Measurements from ENCODE around the gene ZFYVE21.
"Not testable (repeated sequence)": the region's sequence is repeated elsewhere in the genome, so short reads cannot be mapped to it uniquely, and the experiment has no call there.

ZFYVE21 gene

DNA sequence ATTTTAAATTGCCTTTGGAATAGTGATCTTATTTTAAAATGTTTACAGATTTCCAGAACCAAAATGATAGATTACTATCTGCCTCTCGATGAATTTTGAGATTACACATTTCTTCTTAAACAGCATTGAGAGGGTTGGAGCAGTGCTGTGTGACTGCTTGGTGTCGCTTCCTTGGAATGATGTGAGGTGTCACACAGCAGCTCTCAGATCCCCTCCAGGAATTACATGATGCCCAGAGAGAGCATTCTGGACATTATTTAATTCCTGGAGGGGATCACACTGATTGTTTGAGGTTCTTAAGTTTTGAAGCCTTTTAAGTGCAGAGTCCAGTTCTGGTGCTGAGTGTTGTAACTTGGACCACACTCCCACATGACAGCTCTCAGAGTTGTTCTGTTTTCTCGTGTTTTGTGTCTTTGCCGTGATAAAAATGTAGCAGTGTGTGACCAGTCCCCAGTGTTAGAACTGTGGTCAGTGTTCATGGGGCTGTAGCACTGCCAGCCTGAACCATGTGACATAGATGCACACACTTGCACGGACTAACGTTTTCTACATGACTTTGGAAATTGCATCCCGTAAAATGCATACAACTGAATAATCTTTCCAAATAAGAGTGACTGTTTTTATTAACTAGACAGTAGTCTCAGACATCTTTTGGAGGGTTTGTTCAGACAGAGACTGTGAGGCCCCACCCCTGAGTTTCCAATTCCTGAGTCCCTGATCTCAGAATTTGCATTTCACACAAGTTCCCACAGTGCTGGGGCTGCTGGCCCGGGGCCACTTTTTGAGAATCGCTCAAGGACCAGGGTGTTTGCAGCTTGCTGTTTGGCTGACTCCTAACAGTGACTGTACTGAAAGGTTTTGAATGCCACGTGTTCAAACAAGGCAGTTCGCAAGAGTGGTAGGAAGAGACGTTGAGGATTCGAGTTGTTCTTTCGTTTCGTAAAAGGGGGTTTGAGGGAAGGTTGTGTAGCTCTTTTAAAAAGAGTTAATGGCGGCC, 26.4 kb upstream of the ZFYVE21 start:
- intact Hi-C loops (cut with DNase I) = no loop called here

DNA sequence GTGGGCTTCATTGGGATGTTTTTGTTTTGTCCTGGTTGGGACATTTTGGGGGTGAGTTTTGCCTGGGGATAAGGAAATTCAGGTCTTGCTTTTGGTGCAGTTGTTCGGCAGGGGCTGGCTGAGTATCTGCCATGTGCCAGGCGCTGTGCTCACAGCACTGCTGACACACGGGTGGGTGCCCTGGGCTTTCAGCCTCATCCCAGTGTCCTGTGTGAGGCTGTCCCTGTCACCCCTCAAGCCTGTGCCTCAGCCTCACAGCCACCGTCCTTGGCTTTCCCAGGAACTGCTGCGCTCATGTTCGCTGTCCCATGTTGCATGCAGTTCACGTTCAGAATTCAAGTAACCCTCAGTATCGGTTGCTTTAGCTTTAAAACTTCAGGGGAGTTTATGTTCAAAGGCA, 25.3 kb upstream of the ZFYVE21 start:
- intact Hi-C loops (cut with DNase I) = no loop called here
- peak in 6 of 42 donors; percentile 4 to 37 (median 21) for DNase-seq

More for the DNA sequence above, 26.4 kb upstream of the ZFYVE21 start:
- peak; percentile 42 to 88 (median 70) for DNase-seq

DNA sequence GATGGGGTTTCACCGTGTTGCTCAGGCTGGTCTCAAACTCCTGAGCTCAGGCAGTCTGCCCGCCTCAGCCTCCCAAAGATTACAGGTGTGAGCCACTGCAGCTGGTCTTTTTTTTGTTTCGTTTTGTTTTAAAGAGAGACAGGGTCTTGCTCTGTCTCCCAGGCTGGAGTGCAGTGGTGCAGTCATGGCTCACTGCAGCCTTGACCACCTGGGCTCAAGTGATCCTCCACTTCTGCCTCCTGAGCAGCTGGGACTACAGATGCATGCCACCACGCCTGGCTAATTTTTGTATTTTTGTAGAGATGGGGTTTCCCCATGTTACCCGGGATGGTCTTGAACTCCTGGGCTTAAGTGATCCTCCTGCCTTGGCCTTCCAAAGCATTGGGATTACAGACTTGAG, 24.0 kb upstream of the ZFYVE21 start:
- DNase-seq; intact Hi-C loops (cut with DNase I): not testable (repeated sequence)

DNA sequence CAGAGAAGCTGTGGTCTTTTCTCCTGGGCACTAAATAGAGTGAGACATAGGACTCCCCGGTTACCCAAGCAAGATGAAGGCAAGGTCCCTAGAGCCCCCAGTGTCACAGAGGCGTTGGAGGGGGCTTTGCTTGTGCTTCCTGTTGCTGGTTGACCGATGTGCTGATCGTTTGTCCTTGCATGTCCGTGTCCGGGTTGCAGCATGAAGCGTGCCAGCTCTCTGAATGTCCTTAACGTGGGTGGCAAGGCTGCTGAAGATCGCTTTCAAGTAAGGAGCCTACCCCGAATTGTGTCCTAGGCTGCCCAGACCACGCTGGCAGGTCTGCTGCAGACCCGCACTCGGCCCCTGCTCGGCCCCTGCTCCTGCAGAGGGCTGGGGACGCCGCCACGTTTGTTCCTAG, 23.5 kb upstream of the ZFYVE21 start:
- peak in 5 of 42 donors; percentile 5 to 29 (median 18) for DNase-seq
- intact Hi-C loops (cut with DNase I) = no loop called here

DNA sequence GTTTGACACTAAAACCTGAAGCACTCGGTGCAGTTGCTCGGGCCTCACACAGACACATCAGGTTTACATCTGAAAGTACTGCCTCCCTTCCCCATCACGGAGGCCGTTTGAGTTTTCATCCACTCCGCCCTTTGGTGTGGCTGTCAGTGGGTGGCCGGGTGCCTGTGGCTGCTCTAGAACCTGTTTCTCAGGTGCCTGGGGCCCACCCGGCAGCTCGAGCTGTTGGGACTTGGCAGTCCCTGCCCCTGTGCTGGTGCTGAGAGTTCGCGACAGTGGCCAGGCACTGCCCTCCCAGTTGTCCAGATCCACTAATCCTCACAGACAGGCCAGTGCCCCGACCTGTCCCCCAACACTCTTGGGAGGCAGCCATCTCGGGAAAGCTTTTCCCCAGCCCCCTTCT, 22.7 kb upstream of the ZFYVE21 start:
- peak in 6 of 42 donors; percentile 8 to 33 (median 16) for DNase-seq
- intact Hi-C loops (cut with DNase I) = no loop called here

DNA sequence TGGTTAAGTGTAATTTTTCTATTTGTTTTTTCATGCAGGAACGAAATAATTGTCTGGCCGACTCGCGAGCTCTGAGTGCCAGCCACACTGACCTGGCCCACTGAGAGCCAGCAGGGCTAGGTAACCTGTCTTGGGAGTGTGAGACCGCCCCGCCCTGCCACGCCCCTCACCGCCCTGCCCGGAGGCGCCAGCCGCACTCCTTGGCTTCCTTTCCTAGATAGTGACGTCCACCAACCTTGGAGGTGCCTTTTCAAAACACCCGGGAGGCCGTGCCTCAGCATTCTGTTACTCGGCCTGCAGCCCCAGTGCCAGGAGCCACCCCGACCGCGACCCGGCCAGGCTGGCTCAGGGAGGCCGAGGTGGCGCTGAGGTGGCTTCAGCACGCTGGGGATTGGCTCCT, 22.1 kb upstream of the ZFYVE21 start:
- DNase-seq = peak in 7 of 42 donors; percentile 4 to 33 (median 14)
- intact Hi-C loops (cut with DNase I) = no loop called here

DNA sequence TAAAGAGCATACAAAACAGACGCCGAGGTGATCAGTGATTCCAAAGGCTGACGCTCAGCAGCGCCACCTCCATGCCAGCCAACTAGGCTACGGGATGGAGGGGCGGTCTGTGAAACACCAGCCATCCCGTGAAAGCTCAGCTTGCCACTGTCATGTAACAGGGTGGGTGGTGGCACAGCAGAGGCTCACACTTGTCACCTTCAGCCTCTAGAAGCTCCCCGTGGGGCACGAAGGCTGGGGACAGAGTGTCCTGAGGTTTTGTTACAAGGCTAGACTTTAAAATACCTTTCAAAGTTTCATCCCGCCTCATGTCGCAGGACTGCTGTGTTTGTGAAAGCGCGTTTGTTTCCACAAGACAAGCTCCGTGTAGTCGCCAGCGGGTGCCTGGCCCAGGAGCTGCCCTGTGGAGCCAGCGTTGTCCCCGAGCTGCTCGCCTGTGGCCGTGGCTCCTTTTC, 21.0 kb upstream of the ZFYVE21 start:
- DNase-seq = peak in 10 of 42 donors; percentile 5 to 35 (median 21)
- intact Hi-C loops (cut with DNase I) = no loop called here

DNA sequence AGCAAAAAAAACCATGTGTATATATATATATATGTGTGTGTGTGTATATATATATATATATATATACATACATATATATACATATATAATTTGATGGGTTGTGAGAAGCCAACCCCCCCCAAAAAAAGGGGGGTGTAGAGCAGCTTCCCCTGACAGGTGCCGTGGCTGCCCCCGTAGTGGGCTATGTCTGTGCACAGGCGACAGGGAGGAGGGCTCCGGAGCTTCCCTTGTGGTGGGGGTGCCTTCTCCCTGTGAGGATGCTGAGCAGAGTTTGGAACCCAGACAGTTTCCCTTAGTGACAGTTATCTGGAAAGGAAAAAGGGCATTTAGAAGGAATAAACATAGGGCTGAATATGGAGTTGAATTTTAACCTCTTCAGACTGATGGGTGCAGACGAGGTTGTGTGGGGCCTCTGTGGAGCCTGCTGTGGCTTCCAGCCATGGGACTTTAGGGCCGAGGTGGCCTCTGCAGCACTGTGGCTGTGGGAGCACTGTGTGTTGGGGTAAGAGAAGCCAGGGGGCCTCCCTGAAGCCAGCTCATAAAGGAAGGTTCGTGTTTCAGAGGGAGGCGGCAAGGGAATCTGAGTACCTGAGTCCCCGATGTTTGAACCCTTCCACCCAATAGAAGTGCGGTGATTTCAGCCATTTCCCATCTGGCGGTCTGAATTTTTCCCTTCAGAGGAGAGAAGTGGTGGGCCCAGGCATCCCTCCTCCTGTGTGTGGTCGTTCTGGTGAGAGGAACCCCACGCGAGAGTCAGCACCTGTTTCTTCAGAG, 20.1 kb upstream of the ZFYVE21 start:
- intact Hi-C loops (cut with DNase I) = no loop called here
- DNase-seq = peak in 7 of 42 donors; percentile 6 to 42 (median 15)

DNA sequence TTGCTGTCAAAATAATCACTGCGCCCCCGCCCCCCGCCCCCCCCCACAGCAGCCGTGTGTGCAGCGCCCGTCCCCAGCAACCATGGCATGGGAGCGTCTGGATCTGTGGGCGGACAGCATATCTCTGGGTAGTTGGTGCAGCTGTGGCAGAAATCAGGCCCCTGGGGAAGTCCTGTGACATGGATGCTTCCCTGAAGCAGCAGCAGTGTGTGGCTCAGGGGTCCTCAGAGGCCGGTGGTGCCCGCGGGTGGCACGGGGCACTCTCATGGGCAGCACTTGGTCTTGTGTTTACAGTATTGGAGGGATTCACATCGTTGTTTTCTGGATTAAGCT, 19.6 kb upstream of the ZFYVE21 start:
- intact Hi-C loops (cut with DNase I) = no loop called here
- DNase-seq = peak in 8 of 42 donors; percentile 16 to 44 (median 30)

DNA sequence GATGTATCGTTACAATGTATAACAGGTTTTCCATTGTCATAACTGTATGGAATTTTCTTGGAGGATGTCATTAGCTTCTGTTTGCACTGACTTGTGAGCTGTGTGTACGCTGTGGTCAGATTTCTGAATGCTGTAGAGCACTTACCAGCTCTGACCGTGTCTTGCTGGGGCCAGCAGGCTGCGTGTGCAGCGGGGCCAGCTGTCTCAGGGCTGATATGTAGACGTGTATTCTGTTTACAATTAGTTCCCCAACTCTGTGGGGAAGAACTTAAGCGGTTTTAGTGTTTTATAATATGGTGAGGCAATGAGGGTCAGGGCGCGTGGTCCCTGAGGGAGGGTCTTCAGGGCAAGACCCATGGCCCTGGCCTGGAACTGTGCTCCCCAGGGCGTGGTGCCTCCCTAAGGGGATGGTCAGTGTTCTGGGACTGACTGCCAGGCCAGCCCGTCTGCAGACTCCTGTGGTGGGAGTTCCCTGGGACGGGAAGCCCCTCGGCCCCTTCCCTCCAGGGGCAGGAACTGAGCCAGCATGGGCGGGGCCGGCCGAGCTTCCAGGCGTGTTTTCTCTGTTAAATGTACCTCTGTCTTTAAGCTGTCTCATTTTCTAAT, 19.0 kb upstream of the ZFYVE21 start:
- intact Hi-C loops (cut with DNase I) = no loop called here
- DNase-seq = peak in 7 of 42 donors; percentile 8 to 40 (median 17)

DNA sequence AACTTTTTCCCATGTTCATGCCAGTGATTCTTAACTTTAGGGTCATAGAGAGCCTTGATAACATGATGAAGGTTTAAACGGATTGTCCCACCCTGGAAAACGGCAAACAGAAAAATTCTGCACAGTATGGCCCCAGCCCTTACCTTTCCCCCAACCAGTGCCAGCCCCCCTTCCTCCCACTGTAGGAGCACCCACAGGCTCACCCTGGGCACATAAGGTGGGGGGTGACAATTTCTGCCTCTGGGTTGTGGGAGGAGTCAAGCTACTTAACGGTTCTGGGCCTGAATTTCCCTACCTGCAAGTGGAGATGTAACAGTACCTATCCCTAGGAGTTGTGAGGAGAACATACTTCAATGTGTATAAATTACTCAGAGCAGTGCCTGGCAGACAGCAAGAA, 18.4 kb upstream of the ZFYVE21 start:
- DNase-seq = peak in 4 of 42 donors; percentile 4 to 36 (median 16)
- intact Hi-C loops (cut with DNase I) = no loop called here

DNA sequence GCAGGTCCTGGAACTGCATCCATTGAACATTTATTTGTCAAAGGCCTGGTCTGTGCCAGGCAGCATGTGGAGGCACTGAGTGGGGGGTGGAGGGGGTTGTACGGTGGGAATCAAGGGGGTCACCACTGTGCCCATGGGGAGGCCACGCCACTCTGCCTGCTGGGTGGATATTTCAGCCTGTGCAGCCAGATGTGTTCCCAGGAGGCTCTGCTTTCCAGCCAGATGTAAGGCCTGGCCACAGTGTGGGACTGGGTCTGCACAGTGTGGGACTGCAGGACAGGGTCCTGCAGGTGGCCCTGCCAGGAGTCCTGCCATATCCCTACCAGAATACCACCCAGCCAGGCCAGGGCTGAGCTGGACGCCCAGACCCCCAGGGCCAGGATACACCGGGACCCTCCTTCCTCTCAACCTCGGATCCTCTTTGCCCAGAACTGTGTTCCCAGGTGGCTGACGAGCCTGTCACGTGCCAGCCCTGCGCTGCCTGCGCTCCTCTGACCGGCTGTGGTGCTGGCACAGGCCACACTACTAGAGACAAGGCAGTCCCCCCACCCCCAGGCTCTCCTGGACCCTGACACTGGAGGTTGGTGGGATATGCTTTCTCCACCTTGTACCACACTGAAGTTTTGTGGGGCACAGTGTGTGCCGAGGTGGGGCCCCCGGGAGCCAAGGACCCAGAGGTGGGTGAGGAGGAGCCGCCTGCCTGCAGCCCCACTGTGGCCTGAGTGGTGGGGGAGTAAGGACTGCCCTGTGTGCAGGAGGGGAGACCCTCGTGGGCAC, 17.8 kb upstream of the ZFYVE21 start:
- intact Hi-C loops (cut with DNase I) = no loop called here
- no peak for DNase-seq

DNA sequence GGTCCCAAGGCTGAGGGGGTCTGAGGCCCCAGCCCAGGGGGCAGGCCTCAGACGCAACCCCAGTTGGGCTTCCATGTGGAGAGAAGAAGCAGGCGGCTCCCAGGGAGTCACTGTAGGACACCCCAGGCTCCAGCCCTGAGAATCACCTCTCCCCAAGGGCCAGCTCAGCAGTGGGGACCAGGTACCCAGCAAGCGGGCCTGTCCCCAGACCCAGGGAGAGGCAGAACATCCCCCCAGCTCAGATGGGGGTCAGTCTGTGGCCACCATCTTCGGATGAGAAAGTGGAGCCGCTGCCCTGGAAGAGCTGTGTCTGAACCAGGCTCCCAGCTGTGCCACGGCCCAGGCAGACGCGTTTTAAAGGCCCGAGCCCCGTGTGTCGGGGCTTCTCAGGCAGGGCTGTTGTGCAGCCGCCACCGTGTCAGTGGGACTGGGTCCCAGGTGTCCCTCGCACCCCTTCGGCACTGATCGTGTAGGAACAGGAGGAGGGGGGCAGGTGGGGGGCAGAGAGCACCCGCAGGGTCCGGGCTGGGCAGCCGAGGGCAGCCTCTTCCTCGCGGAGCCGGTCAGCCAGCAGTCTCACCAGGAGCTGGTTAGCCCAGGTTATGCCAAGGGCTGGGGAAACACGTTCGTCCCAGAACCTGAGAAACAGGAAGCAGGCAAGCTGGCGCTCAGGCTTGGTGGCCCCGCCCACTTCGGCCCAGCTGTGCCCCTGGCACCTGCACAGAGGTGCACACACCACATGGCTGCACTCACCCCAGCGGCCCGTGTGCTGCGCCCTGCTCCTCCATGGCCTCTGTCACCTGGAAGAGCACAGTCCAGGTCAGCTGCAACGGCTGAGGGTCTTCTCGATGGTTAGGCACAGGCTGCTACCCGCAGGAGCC, 17.0 kb upstream of the ZFYVE21 start:
- intact Hi-C loops (cut with DNase I) = no loop called here
- DNase-seq = peak in 1 of 42 donors; percentile 5

DNA sequence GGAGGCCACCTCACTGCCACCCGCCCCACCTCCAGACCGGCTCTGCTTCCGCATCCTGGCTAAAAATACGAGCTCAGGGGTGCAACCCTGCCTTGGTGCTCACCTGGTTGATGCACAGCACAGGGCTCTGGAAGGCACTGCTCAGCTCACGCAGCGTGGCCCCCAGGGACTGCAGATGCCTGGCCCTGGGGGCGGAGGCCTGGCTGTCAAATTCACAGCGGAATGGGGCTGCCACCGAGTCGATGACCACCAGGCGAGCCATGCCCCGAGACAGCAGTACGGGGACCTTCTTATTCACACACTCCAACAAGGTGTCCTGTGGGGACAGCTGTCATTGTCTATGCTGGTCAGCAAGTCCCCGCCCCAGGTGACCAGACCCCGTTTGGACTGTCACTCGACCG, 16.3 kb upstream of the ZFYVE21 start:
- intact Hi-C loops (cut with DNase I) = no loop called here
- DNase-seq = no peak

DNA sequence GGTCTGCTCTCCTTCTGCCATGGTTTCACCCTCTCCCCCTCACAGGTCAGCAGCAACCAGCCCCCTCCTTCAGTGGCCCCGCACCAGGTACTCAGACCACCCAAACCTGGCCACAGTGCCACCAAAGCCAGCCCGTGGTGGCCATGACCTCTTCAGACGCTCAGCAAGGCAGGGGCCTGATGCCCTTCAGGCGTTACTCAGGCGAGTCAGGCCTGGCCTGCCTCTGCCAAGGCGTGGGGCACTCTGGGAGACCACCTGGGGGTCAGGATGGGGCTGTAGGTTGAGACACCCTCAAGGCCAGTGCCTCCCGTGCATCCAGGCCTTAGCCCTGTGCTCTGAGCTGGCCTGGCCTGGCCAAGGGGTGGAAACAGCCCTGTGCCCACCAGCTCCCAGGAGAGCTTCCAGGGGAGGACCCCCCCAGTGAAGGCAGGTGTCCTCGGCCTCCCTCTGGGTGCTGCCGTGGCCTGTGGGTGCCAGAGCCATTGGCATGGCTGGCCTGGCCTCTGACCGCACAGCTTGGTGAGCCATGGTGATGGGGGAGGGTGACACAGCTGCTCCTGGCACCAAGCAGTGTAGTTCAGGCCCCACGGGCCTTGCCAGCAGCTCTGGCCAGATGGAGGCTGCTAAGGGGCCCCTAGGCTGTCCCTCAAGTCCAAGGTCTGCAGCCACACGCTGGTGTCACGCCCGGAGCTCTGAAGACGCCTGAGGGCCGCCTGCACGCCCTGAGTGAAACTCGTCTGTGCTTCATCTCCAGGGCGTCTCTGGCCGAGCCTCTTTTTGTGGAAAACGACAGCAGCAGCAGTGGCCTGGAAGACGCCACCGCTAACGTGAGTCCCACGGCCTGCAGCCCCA, 15.5 kb upstream of the ZFYVE21 start:
- intact Hi-C loops (cut with DNase I) = loop anchor here (10.0 kb wide), 1 partner anchor 65 kb away; no protein-coding TSS in a partner anchor
- DNase-seq = peak in 41 of 42 donors; percentile 46 to 90 (median 78)

DNA sequence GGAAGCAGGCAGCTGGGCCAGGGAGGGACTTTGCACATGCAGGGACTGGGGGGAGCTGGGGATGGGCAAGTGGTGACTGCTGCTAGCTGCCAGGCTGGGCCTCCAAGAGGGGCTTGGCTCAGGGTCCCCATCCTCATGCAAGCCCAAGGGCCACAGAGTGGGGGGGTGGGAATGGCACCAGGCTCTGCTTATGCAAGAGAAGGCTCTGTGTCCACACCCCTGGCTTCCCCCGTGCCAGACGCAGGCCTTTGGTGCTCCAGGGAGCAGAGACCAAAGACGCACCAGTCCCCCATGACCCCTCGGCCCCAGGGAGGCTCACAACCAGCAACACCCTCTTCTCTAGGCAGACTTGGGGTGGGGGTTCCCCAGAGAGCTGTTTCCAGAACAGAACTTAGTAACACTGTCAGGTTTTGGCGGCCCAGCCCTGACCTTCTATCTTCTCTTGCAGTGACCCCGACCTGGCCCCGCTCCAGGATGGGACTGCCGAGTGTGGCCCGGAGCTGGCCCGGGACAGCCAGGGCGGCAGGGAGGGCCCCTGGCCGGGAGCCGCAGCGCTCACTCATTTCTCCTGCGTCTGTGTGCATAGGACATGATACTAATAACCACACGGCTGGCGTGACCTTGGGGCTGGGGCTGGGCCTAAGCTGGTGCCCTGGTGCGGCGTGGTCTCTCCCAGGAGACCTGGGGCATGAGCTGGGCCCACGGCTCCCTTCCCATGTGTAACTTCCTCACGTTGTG, 14.7 kb upstream of the ZFYVE21 start:
- intact Hi-C loops (cut with DNase I) = loop anchor here (10.0 kb wide), 1 partner anchor 66 kb away; no protein-coding TSS in a partner anchor
- peak in 2 of 42 donors; percentile 2 to 17 for DNase-seq
